ENCODE measurements around the gene MYH10.

MYH10 gene

GRCh38 chr17:8444494-8444893 lies 186.0 kb downstream of the MYH10 start:
- no peak for DNase-seq (ENCODE audit: low spot score)

- DNase-seq (ENCODE audit: low spot score), result no peak
Observed at GRCh38 chr17:8443756-8444155, 186.8 kb downstream of the MYH10 start.

GRCh38 chr17:8442310-8442709 lies 188.2 kb downstream of the MYH10 start:
- DNase-seq (ENCODE audit: low spot score), result no peak

GRCh38 chr17:8441690-8442089 lies 188.8 kb downstream of the MYH10 start:
- no peak for DNase-seq (ENCODE audit: low spot score)

- DNase-seq (ENCODE audit: low spot score), result peak; percentile 29
Observed at GRCh38 chr17:8439681-8440080, 190.8 kb downstream of the MYH10 start.

- DNase-seq (ENCODE audit: low spot score), result no peak
Observed at GRCh38 chr17:8438441-8438840, 192.1 kb downstream of the MYH10 start.

GRCh38 chr17:8436844-8437171 lies 193.7 kb downstream of the MYH10 start:
- DNase-seq (ENCODE audit: low spot score), result peak; percentile 9

- peak; percentile 66 for DNase-seq (ENCODE audit: low spot score)
Observed at GRCh38 chr17:8436169-8436843, 194.2 kb downstream of the MYH10 start.

- DNase-seq (ENCODE audit: low spot score), result peak; percentile 98
Observed at GRCh38 chr17:8435245-8436168, 195.0 kb downstream of the MYH10 start, which contains the start of gene NDEL1. TSS of gene NDEL1 (plus strand) at chr17:8435884. CDS start at chr17:8444272, 8,388 bp downstream.

GRCh38 chr17:8430966-8431365 lies 199.6 kb downstream of the MYH10 start:
- DNase-seq (ENCODE audit: low spot score), result peak; percentile 42

- no peak for DNase-seq (ENCODE audit: low spot score)
Observed at GRCh38 chr17:8426802-8427201, 203.7 kb downstream of the MYH10 start.

- no peak for DNase-seq (ENCODE audit: low spot score)
Observed at GRCh38 chr17:8426094-8426720, 204.3 kb downstream of the MYH10 start.
